ENCODE measurements around the gene CDK19. TPM values are rescaled to one million over a fixed set of nuclear protein-coding genes. Genes with fewer than 3 reads are reported as not detected.

CDK19 gene
- total and polyA plus RNA-seq, 10 of the 15 experiments (the other 5 are each of a cell fraction or from before 2014, with no cell fraction given): 4.6 to 21.4 (median 12.4) TPM

GRCh38 chr6:110688661-110689268 is 126.5 kb downstream of the CDK19 start (continued):
- TF ChIP-seq ZBTB40 (IDR thresholded peaks at IDR 0.05; ENCODE audit: borderline replicate concordance) (no peak), ZZZ3 (IDR thresholded peaks at IDR 0.05; ENCODE audit: control insufficient read depth, insufficient read length, low read depth) (no peak), RELA (IDR thresholded peaks at IDR 0.05; ENCODE audit: borderline replicate concordance, partially characterized antibody) (no peak), MLLT1 (IDR thresholded peaks at IDR 0.05) (no peak), ZSCAN29 (IDR thresholded peaks at IDR 0.05) (no peak), MTA3 (IDR thresholded peaks at IDR 0.05; ENCODE audit: borderline replicate concordance, low read length) (no peak), PKNOX1 (IDR thresholded peaks at IDR 0.05) (no peak), BMI1 (IDR thresholded peaks at IDR 0.05; ENCODE audit: borderline replicate concordance) (no peak), TCF12 (IDR thresholded peaks at IDR 0.05; ENCODE audit: low read depth, low read length) (no peak), NFYB (IDR thresholded peaks at IDR 0.05; ENCODE audit: insufficient read depth, low read depth, low read length) (no peak)

Measured in GM12878 (cell line).